Karpas-422 (cell line): ENCODE measurements around the gene IL1A. TPM values are rescaled to one million over a fixed set of nuclear protein-coding genes. Genes with fewer than 3 reads are reported as not detected.

Source experiments
- total RNA-seq: library from RNA; depleted of rRNA; stranded (reverse); fragments of >200 nt; shearing (Covaris generic); gene quantifications from 2 replicates; pipeline ENCODE4 v1.2.3, GENCODE V29; 2014; ENCODE audit warnings: low replicate concordance; rRNA removed

The IL1A gene
- total RNA-seq, 1 experiment from 2014 or later, result 0.15 TPM

Other genes starting within 250 kb of the IL1A start
- 23.8 and 35.4 TPM in 2 replicates for gene POLR1B, start 242.0 kb downstream of the IL1A start, total RNA-seq
- 30.0 and 37.4 TPM in 2 replicates for gene CHCHD5, start 199.9 kb downstream of the IL1A start, total RNA-seq
- 24.6 and 48.4 TPM in 2 replicates for gene SLC20A1, start 138.6 kb downstream of the IL1A start, total RNA-seq
- not detected in 2 replicates for gene NT5DC4, start 63.5 kb downstream of the IL1A start, total RNA-seq
- gene CKAP2L, start 19.9 kb downstream of the IL1A start, total RNA-seq, result 8.9 and 17.0 TPM in 2 replicates
- not detected in 2 replicates for gene IL1B, start 52.3 kb upstream of the IL1A start, total RNA-seq
- not detected in 2 replicates for gene IL37, start 126.7 kb upstream of the IL1A start, total RNA-seq
- not detected in 2 replicates for gene IL36G, start 193.5 kb upstream of the IL1A start, total RNA-seq
- gene IL36A, start 221.0 kb upstream of the IL1A start, total RNA-seq, result not detected in 2 replicates